K562 (cell line): Measurements from ENCODE around the gene BLOC1S4. TPM values are rescaled to one million over a fixed set of nuclear protein-coding genes. Genes with fewer than 3 reads are reported as not detected.
A peak's percentile ranks its signal among the peaks of the same experiment; 100 is the strongest.

ENCODE experiments used
- BCLAF1 ChIP-seq, 2 experiments: fragments of 450-650 bp in 1 of 2; IDR thresholded peaks; 2 replicates each; pipeline ENCODE4 v1.6.1; 2011 to 2017; ENCODE audit warnings: low read depth in 2 of 2, antibody characterized with exemption in 1 of 2, borderline replicate concordance in 1 of 2, low read length in 1 of 2, mild to moderate bottlenecking in 1 of 2, mixed read lengths in 1 of 2; ENCODE audit not compliant: control insufficient read depth in 1 of 2
- CREBBP ChIP-seq: IDR thresholded peaks from one replicate; pipeline ENCODE4 v1.6.1; 2012; ENCODE audit warnings: low read depth, mild to moderate bottlenecking, control low read depth, inconsistent platforms, low read length
- EP400 ChIP-seq: fragments of 450-650 bp; IDR thresholded peaks from 2 replicates; pipeline ENCODE4 v1.6.1; 2017; ENCODE audit warnings: antibody characterized with exemption, mild to moderate bottlenecking, moderate library complexity
- HOXB6 ChIP-seq: fragments of 250-450 bp; sonication (Bioruptor Pico); IDR thresholded peaks from 2 replicates; pipeline ENCODE4 v1.5.1; 2022; ENCODE audit warnings: mild to moderate bottlenecking, borderline replicate concordance
- KDM1A ChIP-seq, 2 experiments: fragments of 450-650 bp; IDR thresholded peaks; 2 replicates each; pipeline ENCODE4 v1.6.1; 2016; ENCODE audit warnings: mild to moderate bottlenecking in 2 of 2
- NFE2L1 ChIP-seq: fragments of 450-650 bp; IDR thresholded peaks from 2 replicates; pipeline ENCODE4 v1.6.1; 2016; ENCODE audit warnings: missing genetic modification characterization, low read depth, mild to moderate bottlenecking, missing compliant biosample characterization, moderate library complexity, borderline replicate concordance
- NR4A1 ChIP-seq, 2 experiments: fragments of 250-450 bp in 1 of 2; fragments of 450-650 bp in 1 of 2; sonication (Bioruptor Pico) in 1 of 2; IDR thresholded peaks; 2 replicates each; pipeline versions ENCODE4 v1.4.0 to v1.6.1; 2016 to 2020; ENCODE audit warnings: mild to moderate bottlenecking in 2 of 2, missing compliant biosample characterization in 1 of 2, missing genetic modification characterization in 1 of 2, moderate library complexity in 1 of 2
- NUFIP1 ChIP-seq: fragments of 450-650 bp; IDR thresholded peaks from 2 replicates; pipeline ENCODE4 v1.6.1; 2018; ENCODE audit not compliant: partially characterized antibody
- PTTG1 ChIP-seq: fragments of 450-650 bp; IDR thresholded peaks from 2 replicates; pipeline ENCODE4 v1.6.1; 2016; ENCODE audit warnings: low read depth, mild to moderate bottlenecking, missing genetic modification characterization, missing compliant biosample characterization
- SRSF1 ChIP-seq: fragments of 200-400 bp; formaldehyde crosslinking; IDR thresholded peaks from 2 replicates; pipeline ENCODE4 v1.6.1; 2017; ENCODE audit warnings: mild to moderate bottlenecking, low read depth, low read length, moderate library complexity
- TBL1XR1 ChIP-seq, 2 experiments: IDR thresholded peaks; 2 replicates each; pipeline ENCODE4 v1.6.1; 2012; ENCODE audit warnings: improper control_type of control experiment in 2 of 2, low read length in 2 of 2, mild to moderate bottlenecking in 1 of 2
- YBX1 ChIP-seq: fragments of 450-650 bp; IDR thresholded peaks from 2 replicates; pipeline ENCODE4 v1.7.1; 2016; ENCODE audit warnings: mild to moderate bottlenecking
- ZNF395 ChIP-seq: fragments of 200-800 bp; sonication (Bioruptor generic); IDR thresholded peaks from 2 replicates; pipeline ENCODE4 v1.6.1; 2017; ENCODE audit warnings: missing genetic modification characterization, missing compliant biosample characterization
- ZNF511 ChIP-seq: sonication (generic); formaldehyde crosslinking; IDR thresholded peaks from 2 replicates; pipeline ENCODE4 v1.8.0; 2022; ENCODE audit warnings: mild to moderate bottlenecking, missing genetic modification reagents
- ZNF766 ChIP-seq: fragments of 200-800 bp; sonication (Bioruptor generic); conservative IDR thresholded peaks from 2 replicates; pipeline ENCODE4 v1.6.1; 2016; ENCODE audit warnings: missing genetic modification characterization, missing compliant biosample characterization
- polyA plus RNA-seq, 8 experiments: library from polyadenylated mRNA; depleted of rRNA in 4 of 8; stranded (reverse) in 5 of 8; unstranded in 3 of 8; fragments of >200 nt; fragmentation: Nextera tagmentation in 2 of 8; fragmentation: Illumina TruSeq in 1 of 8; extraction: Ambion mirVana in 2 of 8; extraction: Trizol in 1 of 8; gene quantifications; 2 replicates each; pipeline versions ENCODE4 v1.2.1 to v1.2.3, GENCODE V29; 2011 to 2014; ENCODE audit warnings: inconsistent platforms in 1 of 8, missing spikeins in 1 of 8
- total RNA-seq, 7 experiments: library from RNA; depleted of rRNA in 6 of 7; stranded (reverse); fragments of >200 nt in 6 of 7; fragmentation: Illumina TruSeq in 2 of 7; extraction: Trizol in 2 of 7; gene quantifications; 2 replicates each; pipeline versions ENCODE4 v1.2.1 to v1.2.3, GENCODE V29; 2011 to 2021; ENCODE audit warnings: low replicate concordance in 1 of 7
- TF ChIP-seq, protein P1 (sequence below): fragments of 250-450 bp; sonication (Bioruptor Pico); IDR thresholded peaks from 2 replicates; pipeline ENCODE4 v1.8.0; 2022; ENCODE audit warnings: moderate library complexity, mild to moderate bottlenecking, inconsistent platforms
- TF ChIP-seq, protein P2 (sequence below): fragments of 450-650 bp; IDR thresholded peaks from 2 replicates; pipeline ENCODE4 v1.6.1; 2017; ENCODE audit warnings: antibody characterized with exemption, mild to moderate bottlenecking

BLOC1S4 gene
- total and polyA plus RNA-seq, 9 of the 15 experiments (the other 6 are each of a cell fraction or from before 2014, with no cell fraction given), result 3.1 to 31.6 (median 11.2) TPM

DNA sequence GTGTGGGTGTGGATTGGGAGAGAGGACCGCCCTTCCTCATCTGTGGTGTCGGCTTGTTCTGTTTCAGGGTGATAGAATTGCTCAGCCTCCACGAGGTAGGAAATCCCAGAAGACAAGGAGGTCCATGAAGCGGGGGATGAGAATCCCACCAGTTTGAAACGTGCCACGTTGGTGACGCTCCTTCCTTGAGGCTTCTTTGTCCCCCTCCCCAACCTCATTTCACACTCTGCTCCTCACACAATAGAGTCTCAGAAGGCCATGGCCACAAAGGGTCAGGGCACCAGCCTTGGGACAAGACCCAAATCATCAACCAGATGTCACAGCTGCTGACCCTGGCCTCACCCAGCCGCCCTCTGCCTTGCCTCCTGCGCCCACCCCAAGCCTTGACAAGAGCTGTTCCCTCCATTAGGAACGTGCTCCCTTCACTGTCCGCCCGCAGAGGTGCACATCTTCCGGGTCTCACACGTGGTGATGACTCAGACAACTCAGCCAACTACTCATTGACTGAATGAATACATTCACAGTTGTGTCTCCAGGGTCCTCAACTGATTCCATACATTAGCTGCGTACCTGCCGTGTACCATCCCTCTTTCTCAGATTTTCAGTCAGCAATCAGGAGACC lies 18.3 kb downstream of the BLOC1S4 start (continued):
- TF ChIP-seq, protein P1, sequence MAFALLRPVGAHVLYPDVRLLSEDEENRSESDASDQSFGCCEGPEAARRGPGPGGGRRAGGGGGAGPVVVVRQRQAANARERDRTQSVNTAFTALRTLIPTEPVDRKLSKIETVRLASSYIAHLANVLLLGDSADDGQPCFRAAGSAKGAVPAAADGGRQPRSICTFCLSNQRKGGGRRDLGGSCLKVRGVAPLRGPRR (CRISPR knock-in tag), result no peak
- TF ChIP-seq YBX1 (no peak), TBL1XR1 (IDR thresholded peaks at IDR 0.05; ENCODE audit: low read length in 2 of 2) (no peak), HOXB6 (CRISPR knock-in tag) (no peak), BCLAF1 (IDR thresholded peaks at IDR 0.05; ENCODE audit: borderline replicate concordance in 1 of 2, control insufficient read depth in 1 of 2, low read depth in 2 of 2, low read length in 1 of 2) (no peak), CREBBP (no peak), NR4A1 (CRISPR knock-in tag; IDR thresholded peaks at IDR 0.05) (no peak), NR4A1 (tag; IDR thresholded peaks at IDR 0.05) (peak; percentile 85), EP400 (peak; percentile 34; the same call in 1 of the 2 replicates), SRSF1 (no peak), KDM1A (IDR thresholded peaks at IDR 0.05) (0 out of 4 replicates have a peak, but pooled peaks of 1 of the 2 experiments have one; percentile 3), NFE2L1 (tag) (peak; percentile 31; the same call in 1 of the 2 replicates), ZNF395 (CRISPR knock-in tag) (no peak; the same call in 1 of the 2 replicates), NUFIP1 (peak; percentile 45), ZNF766 (CRISPR knock-in tag) (0 out of 2 replicates have a peak, but pooled peaks have one; percentile 63), ZNF511 (CRISPR knock-in tag) (peak; percentile 36; the same call in 1 of the 2 replicates), PTTG1 (tag) (no peak; the same call in 1 of the 2 replicates)
- TF ChIP-seq, protein P2, sequence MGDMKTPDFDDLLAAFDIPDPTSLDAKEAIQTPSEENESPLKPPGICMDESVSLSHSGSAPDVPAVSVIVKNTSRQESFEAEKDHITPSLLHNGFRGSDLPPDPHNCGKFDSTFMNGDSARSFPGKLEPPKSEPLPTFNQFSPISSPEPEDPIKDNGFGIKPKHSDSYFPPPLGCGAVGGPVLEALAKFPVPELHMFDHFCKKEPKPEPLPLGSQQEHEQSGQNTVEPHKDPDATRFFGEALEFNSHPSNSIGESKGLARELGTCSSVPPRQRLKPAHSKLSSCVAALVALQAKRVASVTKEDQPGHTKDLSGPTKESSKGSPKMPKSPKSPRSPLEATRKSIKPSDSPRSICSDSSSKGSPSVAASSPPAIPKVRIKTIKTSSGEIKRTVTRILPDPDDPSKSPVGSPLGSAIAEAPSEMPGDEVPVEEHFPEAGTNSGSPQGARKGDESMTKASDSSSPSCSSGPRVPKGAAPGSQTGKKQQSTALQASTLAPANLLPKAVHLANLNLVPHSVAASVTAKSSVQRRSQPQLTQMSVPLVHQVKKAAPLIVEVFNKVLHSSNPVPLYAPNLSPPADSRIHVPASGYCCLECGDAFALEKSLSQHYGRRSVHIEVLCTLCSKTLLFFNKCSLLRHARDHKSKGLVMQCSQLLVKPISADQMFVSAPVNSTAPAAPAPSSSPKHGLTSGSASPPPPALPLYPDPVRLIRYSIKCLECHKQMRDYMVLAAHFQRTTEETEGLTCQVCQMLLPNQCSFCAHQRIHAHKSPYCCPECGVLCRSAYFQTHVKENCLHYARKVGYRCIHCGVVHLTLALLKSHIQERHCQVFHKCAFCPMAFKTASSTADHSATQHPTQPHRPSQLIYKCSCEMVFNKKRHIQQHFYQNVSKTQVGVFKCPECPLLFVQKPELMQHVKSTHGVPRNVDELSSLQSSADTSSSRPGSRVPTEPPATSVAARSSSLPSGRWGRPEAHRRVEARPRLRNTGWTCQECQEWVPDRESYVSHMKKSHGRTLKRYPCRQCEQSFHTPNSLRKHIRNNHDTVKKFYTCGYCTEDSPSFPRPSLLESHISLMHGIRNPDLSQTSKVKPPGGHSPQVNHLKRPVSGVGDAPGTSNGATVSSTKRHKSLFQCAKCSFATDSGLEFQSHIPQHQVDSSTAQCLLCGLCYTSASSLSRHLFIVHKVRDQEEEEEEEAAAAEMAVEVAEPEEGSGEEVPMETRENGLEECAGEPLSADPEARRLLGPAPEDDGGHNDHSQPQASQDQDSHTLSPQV, result peak; percentile 98
